SK-N-SH (cell line): ENCODE results near the gene PTCRA.

Experiments
- CTCF ChIP-seq: fragments of 200-600 bp; sonication (generic); IDR thresholded peaks from 2 replicates; pipeline ENCODE4 v1.6.1; 2017; ENCODE audit warnings: antibody characterized with exemption, mild to moderate bottlenecking, moderate library complexity
- GABPA ChIP-seq: IDR thresholded peaks from 2 replicates; pipeline ENCODE4 v1.4.0; 2012; ENCODE audit warnings: low read depth, mild to moderate bottlenecking
- JUND ChIP-seq: IDR thresholded peaks from 2 replicates; pipeline ENCODE4 v1.4.0; 2012
- NRF1 ChIP-seq: IDR thresholded peaks from 2 replicates; pipeline ENCODE4 v1.6.1; 2012; ENCODE audit warnings: low read depth, mild to moderate bottlenecking, low read length
- POLR2AphosphoS5 ChIP-seq: IDR thresholded peaks from 2 replicates; pipeline ENCODE4 v1.6.1; 2012; ENCODE audit warnings: low read depth, low read length
- RAD21 ChIP-seq: IDR thresholded peaks from 2 replicates; pipeline ENCODE4 v1.6.1; 2012; ENCODE audit warnings: mild to moderate bottlenecking, low read length
- RCOR1 ChIP-seq: fragments of 150-350 bp; IDR thresholded peaks from 2 replicates; pipeline ENCODE4 v1.6.1; 2017; ENCODE audit warnings: antibody characterized with exemption, low read length
- REST ChIP-seq: IDR thresholded peaks from 2 replicates; pipeline ENCODE4 v1.6.1; 2012; ENCODE audit warnings: mild to moderate bottlenecking, low read depth, low read length, moderate library complexity
- RXRA ChIP-seq: IDR thresholded peaks from 2 replicates; pipeline ENCODE4 v1.4.0; 2012; ENCODE audit warnings: low read depth, mild to moderate bottlenecking, borderline replicate concordance
- SIN3A ChIP-seq: IDR thresholded peaks from 2 replicates; pipeline ENCODE4 v1.6.1; 2012; ENCODE audit warnings: low read depth, mild to moderate bottlenecking, low read length, moderate library complexity, borderline replicate concordance
- USF2 ChIP-seq: fragments of 150-350 bp; IDR thresholded peaks from 2 replicates; pipeline ENCODE4 v1.6.1; 2017; ENCODE audit warnings: antibody characterized with exemption, low read length, low read depth, borderline replicate concordance
- YY1 ChIP-seq: IDR thresholded peaks from 2 replicates; pipeline ENCODE4 v1.4.0; 2012; ENCODE audit warnings: low read depth, mild to moderate bottlenecking
- TF ChIP-seq, protein P1 (sequence below): fragments of 150-350 bp; IDR thresholded peaks from 2 replicates; pipeline ENCODE4 v1.6.1; 2016; ENCODE audit warnings: mild to moderate bottlenecking, low read depth, low read length
- TF ChIP-seq, protein P2 (sequence below): IDR thresholded peaks from 2 replicates; pipeline ENCODE4 v1.4.0; 2012; ENCODE audit warnings: low read depth

- TF ChIP-seq RXRA: no peak
- no peak for TF ChIP-seq REST
- TF ChIP-seq, protein P1, sequence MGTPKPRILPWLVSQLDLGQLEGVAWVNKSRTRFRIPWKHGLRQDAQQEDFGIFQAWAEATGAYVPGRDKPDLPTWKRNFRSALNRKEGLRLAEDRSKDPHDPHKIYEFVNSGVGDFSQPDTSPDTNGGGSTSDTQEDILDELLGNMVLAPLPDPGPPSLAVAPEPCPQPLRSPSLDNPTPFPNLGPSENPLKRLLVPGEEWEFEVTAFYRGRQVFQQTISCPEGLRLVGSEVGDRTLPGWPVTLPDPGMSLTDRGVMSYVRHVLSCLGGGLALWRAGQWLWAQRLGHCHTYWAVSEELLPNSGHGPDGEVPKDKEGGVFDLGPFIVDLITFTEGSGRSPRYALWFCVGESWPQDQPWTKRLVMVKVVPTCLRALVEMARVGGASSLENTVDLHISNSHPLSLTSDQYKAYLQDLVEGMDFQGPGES: no peak
- no peak for TF ChIP-seq RAD21
- no peak for TF ChIP-seq POLR2AphosphoS5
- no peak for TF ChIP-seq CTCF
- no peak for TF ChIP-seq GABPA
- TF ChIP-seq NRF1: no peak
- TF ChIP-seq RCOR1: no peak
- TF ChIP-seq SIN3A: no peak
- TF ChIP-seq, protein P2, sequence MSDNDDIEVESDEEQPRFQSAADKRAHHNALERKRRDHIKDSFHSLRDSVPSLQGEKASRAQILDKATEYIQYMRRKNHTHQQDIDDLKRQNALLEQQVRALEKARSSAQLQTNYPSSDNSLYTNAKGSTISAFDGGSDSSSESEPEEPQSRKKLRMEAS: no peak
- no peak for TF ChIP-seq JUND
- TF ChIP-seq YY1: no peak
- TF ChIP-seq USF2: no peak
These were observed 50.7 kb downstream of the PTCRA start for GRCh38 chr6:42966571-42966970.
